NCI-H446 (cell line): ENCODE measurements around the gene RPS6KL1.

Experiments
- DNase-seq, 2 experiments: peaks; one replicate each; lab custom pipeline; 2025; lab: John Stamatoyannopoulos, UW

RPS6KL1 gene

GRCh38 chr14:74922752-74923401 is at the start of gene RPS6KL1:
TSS of gene RPS6KL1 (minus strand) at chr14:74923260. CDS start at chr14:74921541, 1,719 bp downstream.
- DNase-seq, result peak; percentile 83 to 93

DNA sequence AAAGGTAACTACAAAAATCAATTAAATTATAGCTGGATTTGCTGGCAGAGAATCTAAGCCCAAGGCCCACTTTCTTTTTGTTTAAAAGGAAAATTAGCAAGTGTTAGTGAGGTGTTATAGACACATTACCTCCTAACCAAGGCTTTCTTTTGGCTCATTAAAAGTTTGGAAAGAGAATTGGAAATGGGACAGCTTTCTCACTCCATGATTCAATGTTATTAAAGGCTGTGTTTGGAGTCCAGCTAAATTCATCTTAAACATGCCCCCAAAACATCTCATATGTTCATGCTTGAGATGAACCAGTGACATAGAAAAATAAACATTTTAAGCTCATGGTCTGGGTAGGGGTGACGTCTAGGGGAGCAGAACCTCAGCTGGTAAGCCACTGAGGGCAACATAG is 45.8 kb upstream of the RPS6KL1 start:
- DNase-seq, result no peak

- no peak for DNase-seq
Measured at GRCh38 chr14:74965486-74966153, 42.6 kb upstream of the RPS6KL1 start.

- DNase-seq, result no peak
Measured at GRCh38 chr14:74964787-74965485, 41.9 kb upstream of the RPS6KL1 start.

DNA sequence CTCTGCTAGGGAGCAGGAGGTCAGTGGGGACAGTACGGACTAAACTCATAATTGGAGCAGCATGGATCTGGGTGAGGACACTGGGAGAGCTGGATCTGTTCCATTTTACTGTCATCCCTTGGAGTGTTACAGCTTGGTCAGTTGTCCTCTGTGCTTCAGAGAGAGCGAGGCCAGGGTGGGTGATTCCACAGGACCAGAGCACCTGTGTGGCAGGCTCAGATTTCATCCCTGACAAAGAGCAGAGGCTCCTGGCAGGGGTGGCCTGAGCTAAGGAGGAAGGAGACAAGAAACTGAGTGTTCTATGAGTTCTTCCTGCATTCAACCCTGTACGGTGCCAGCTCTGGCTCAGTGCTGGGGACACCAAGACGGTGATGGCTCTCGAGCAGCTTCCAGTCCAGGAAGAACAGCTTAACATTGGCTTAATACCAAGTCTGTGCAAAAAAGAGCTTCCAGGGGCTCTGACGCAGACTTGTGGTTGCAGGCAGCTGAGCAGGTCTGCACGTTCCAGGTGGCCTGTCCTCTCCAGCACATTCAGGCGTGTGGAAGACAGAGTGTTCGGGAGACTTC is 40.7 kb upstream of the RPS6KL1 start:
- DNase-seq, result no peak

DNA sequence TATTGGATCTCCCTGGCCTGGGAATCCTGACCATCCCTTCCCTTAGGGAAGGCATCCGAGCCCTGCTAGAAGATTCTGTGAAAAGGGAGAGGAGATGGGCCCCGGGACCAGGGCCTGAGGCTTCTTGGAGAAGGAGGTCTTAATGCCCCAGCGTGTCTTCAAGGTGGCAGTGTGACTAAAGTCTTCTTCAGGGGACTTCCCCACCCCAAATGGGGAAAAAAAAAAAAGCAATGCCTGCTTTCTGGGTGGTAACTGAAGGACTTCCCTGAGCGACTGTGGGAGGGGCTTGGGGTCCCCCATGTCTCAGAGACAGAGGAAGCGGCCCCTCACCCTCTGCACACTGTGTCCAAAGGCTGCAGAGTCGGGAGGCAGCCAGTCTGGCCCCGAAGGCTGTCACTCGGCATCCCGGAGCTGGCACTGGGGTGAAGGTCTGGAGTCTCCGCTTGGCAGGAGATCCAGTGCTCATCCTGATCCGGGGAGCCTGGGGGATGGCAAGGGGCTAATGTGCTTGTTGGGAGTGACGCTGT is 40.2 kb upstream of the RPS6KL1 start:
- DNase-seq, result no peak

- DNase-seq, result no peak
Measured at GRCh38 chr14:74962493-74962892, 39.4 kb upstream of the RPS6KL1 start.

- DNase-seq, result no peak
Measured at GRCh38 chr14:74962046-74962445, 39.0 kb upstream of the RPS6KL1 start.

DNA sequence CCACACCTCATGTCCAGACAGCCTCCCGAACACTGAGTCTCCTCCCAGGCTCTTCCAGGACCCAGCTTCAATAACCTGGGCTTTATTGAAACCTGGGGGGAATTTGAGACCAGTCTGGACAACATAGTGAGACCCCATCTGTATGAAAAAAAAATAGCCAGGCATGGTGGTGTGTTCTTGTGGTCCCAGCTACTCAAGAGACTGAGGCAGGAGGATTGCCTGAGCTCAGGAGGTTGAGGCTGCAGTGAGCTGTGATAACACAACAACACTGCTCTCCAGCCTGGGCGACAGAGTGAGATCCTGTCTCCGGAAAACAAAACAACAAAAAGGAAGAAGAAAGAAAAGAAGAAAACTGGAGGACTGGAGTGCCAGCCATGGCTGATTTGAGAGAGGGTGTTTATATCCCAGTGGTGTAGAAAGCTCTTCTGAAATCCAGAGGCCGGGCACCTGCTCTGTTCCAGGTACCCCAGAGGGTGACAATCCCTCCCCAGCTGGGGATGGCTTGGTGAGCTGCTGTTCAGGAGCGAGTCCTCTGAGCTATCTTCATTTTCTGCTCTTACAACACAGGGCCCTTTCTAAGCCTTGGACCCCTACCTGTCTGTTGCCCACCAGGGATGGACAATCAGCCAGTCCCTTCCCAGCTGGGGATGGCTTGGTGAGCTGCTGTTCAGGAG is 38.3 kb upstream of the RPS6KL1 start:
- no peak for DNase-seq

GRCh38 chr14:74960736-74961135 is 37.7 kb upstream of the RPS6KL1 start:
- no peak for DNase-seq

GRCh38 chr14:74959596-74960180 is 36.6 kb upstream of the RPS6KL1 start:
- DNase-seq, result no peak

DNA sequence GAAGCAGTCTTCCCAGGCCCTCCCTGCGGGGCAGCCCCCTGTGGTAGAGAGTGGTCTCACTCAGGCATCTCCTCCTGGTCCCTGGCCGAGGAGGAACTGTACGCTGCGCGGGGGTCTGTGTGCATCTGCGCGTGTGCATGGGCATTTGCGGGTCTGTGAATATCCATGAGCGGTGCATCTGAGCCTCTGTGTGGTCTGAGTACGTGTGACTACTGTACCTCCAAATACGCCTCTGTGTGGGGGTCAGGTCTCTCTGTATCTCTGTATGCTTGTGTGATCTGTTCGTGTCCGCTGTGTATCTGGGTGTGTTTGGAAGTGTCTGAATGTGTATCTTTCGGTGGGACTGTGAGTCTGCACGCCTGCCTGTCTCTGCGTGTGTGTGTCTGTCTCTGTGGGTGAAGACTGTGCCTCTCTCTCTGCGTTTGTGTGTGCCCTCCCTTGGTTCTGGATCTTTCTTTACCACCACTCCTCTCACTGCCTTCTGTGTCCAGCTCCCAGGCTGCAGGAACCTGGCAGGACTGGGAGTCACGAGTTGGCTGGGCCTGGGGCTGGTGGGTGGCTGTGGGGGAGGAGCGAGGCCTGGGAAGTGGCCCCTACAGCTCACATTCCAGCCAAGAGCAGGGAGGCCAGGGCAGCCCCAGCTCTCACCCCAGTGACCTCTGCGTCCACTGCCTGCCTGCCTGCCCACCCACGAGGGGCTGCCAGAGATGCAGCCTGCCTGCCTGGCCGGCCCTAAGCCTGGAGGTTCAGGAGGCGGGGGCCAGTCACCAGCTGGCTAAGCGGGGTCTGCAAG is 33.4 kb upstream of the RPS6KL1 start:
- no peak for DNase-seq

DNA sequence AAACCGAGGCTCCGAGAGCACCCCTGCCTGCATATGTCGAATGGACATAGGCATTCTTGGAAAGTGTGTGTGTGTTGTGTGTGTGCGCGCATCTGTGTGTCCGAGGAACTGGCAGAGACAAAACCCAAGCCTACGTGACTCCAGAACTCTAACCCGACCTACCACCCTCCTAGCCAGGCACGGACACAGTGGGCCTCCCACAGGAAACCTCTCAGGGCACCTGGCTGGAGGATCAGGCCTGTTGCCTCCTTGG is 32.9 kb upstream of the RPS6KL1 start:
- DNase-seq, result no peak

DNA sequence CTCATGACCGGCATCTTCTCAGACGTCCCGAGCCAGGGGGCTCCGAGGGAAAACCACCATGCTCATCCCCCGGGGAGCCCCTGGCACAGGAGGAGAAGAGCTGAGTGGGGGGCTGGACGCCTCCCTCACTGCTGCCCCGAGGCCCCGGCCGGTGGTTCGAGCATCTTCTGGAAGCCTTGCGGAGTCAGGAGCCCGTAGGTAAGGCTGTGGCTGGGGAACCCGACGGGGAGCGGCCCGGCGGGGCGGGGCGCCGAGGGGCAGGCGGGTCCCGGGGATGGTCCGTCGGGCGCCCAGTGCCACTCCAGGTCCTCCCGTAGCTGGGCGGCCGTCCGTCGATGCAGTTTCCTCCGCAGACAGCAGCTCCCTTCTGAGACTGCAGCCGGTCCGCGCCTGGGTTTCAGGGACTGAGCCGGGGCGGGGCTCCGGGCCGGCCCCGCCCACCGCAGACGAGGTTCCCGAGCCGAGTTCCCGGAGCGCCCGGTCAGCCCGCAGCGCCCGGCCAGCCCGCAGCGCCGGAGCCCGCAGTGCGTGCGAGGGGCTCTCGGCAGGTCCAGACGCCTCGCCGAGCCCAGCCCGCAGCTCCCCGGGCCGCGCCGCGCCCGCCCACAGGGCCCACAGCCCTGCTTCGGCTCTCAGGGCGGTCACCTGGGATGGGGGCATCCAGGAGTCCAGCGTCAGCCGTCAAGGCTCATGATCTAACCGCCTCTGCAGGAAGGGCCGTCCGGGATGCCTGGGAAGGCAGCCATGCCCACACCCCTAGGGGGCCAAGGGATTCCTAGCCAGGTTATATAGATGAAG is 32.4 kb upstream of the RPS6KL1 start, which contains the start of gene PGF:
Gene PGF (minus strand): TSS at position 369 of the 798 bp plus-strand sequence. CDS start 355 bp downstream, at position 14.
- DNase-seq, result no peak

DNA sequence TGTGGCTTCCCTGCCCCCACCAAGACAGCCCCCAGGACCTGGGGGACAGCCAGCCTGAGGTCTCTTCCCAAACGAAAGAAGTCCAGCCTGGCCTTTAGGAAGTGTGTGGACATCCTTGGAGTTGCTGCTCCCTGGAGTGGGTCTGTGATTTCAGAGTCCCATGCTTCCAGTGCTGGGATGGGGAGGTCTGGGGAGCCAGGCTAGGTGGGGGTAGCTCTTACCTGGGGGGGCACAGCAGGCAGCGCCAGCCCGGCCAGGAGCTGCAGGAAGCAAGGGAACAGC is 31.8 kb upstream of the RPS6KL1 start:
- no peak for DNase-seq

- peak; percentile 45 to 80 for DNase-seq
Measured at GRCh38 chr14:74954232-74954946, 31.3 kb upstream of the RPS6KL1 start.

DNA sequence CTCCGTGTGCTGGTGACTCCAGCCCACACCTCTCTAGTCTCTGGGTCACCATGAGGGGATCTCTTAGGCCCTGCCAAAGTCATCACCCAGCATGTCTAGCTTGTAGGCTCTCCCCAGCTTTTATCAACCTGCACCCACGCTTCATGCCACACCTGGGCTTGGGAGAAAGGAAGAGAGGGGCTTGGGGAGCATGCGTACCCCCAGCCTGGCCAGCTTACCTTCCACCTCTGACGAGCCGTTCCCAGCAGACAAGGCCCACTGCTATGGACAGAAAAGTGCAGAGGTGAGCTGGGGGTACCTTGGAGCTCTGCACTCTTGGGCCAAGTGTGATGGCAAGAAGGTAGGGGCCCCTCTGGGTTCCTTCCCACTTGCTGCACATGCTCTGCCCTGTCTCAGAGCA is 30.6 kb upstream of the RPS6KL1 start:
- no peak for DNase-seq

- peak; percentile 56 to 89 for DNase-seq
Measured at GRCh38 chr14:74952697-74953484, 29.8 kb upstream of the RPS6KL1 start.

- no peak for DNase-seq
Measured at GRCh38 chr14:74952180-74952665, 29.2 kb upstream of the RPS6KL1 start.
